ENCODE data around the gene ANTXR1. TPM values are rescaled to one million over a fixed set of nuclear protein-coding genes. Genes with fewer than 3 reads are reported as not detected.

ANTXR1 gene
- total RNA-seq, 1 donor = 206 TPM

DNA sequence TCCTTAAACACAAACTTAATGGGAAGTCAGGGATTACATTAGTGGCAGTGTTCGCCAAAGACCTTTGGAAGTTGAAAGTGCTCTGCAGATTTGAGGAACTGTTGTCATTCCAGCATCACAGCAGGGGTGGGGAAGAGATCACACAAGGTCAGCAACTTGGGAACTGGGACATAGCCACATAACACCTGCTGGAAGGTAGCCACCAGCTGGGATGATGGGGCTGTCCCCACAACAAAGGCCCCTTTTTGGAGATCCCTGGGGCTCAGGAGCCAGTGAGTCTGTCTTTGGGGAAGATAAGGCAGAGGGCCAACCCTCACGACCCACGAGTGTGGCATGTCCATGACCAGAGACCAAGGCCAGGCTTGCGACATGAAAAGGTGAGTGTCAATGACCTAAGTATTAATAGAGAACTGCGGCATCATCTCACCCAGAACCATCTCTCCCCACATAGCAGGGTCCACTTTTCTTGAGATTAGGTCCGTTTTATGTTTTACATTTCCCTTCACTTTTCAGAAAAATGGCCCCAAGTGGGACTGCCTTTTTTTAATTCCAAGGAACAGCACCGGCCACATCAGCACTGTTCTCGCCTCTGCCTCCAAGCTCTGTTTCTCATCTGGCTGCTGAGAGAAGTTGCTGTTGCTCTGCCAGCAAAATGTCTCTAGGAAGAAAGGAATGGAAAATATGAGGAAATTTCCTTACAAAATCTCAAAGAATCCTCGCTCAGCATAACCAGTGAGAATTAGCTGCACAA lies 267.1 kb downstream of the ANTXR1 start:
- no peak for DNase-seq (ENCODE audit: low read depth)
- no peak overlapping the region for H3K4me3 ChIP-seq (ENCODE audit: low read depth, low read length)
- no peak for TF ChIP-seq CTCF (IDR thresholded peaks at IDR 0.05; ENCODE audit: insufficient read depth, low read depth, low read length)

GRCh38 chr2:69280796-69281412 lies 267.9 kb downstream of the ANTXR1 start:
- H3K4me3 ChIP-seq (ENCODE audit: low read depth, low read length) = no peak overlapping the region
- no peak for TF ChIP-seq CTCF (IDR thresholded peaks at IDR 0.05; ENCODE audit: insufficient read depth, low read depth, low read length)
- DNase-seq (ENCODE audit: low read depth) = no peak

DNA sequence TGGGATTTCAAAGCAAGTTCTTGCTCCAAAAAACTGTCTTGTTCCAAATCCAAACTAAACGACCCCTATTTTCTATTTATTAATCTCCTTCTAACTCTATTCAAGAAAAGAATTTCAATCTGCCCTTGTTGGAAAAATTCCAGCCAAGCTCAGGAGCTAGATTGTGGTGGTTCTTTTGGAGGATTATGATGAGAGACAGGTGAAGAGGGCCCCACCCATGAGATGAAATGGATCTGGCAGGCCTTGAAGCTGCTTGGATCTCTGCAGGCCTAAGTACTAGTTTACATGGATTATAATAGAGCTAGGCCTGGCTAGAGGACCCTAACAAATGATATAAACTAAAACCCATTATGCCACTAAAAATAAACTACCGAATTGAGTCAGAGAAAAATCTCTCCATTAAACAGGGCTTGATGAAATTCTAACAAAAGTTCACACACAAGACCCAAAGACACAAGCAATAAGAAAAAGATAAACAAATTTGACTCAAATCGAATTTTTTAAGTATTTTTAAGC lies 272.5 kb downstream of the ANTXR1 start:
- H3K4me3 ChIP-seq (ENCODE audit: low read depth, low read length) = no peak overlapping the region
- DNase-seq (ENCODE audit: low read depth) = no peak
- TF ChIP-seq CTCF (IDR thresholded peaks at IDR 0.05; ENCODE audit: insufficient read depth, low read depth, low read length) = no peak

DNA sequence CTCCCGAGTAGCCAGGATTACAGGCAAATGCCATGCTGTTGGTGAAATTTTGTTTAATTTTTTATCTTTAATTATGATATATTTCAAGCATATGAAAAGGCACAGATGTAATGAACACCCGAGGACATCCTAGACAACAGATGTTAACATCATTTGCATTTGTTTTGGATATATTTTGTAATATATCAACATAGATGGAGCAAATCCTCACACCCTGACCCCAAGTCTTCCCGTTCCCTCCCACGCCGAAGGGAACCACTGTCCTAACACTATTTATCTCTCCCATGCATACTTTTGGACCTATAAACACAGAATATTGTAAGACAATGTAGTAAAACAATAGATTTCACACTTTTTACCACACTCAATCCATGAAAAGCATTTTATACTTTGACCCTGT lies 274.6 kb downstream of the ANTXR1 start:
- no peak overlapping the region for H3K4me3 ChIP-seq (ENCODE audit: low read depth, low read length)
- TF ChIP-seq CTCF (IDR thresholded peaks at IDR 0.05; ENCODE audit: insufficient read depth, low read depth, low read length) = no peak
- peak; percentile 65 for DNase-seq (ENCODE audit: low read depth)

DNA sequence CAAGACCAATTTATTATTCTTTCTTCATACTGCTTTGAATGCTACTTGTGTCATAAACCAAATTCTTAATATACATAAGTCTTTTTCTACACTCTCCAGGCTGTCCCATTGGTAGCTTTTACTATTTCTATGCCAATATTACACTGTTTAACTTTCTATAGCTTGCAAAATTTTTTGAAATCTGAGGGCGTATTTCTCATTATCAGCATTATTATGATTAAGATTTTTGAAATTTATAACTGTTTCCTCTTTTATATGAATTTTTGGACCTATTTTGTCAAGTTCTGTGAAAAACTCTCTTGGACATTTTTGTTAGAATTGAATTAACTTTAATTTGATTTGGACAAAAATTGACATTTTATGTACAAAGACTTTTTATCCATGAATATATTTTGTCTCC lies 275.4 kb downstream of the ANTXR1 start:
- DNase-seq (ENCODE audit: low read depth) = no peak
- no peak for TF ChIP-seq CTCF (IDR thresholded peaks at IDR 0.05; ENCODE audit: insufficient read depth, low read depth, low read length)
- H3K4me3 ChIP-seq (ENCODE audit: low read depth, low read length) = no peak overlapping the region

- DNase-seq (ENCODE audit: low read depth) = peak; percentile 67
- no peak for TF ChIP-seq CTCF (IDR thresholded peaks at IDR 0.05; ENCODE audit: insufficient read depth, low read depth, low read length)
- no peak overlapping the region for H3K4me3 ChIP-seq (ENCODE audit: low read depth, low read length)
Measured at GRCh38 chr2:69291004-69291650, 278.1 kb downstream of the ANTXR1 start.
